Stomach smooth muscle (tissue), 2 donors: ENCODE data around the gene SPINT2.
A peak's percentile ranks its signal among the peaks of the same experiment; 100 is the strongest.

ENCODE experiments used
- H3K27ac ChIP-seq: one replicate; pipeline ENCODE4 v1.7.0; 2013; ENCODE audit warnings: mild to moderate bottlenecking, low read length, inconsistent platforms
- H3K27me3 ChIP-seq, 2 donors: one replicate each; pipeline ENCODE4 v1.7.0; 2013; ENCODE audit warnings: low read length in 2 of 2; ENCODE audit not compliant: insufficient read depth in 2 of 2, control insufficient read depth in 1 of 2
- H3K36me3 ChIP-seq, 2 donors: one replicate each; pipeline ENCODE4 v1.7.0; 2013; ENCODE audit warnings: low read length in 2 of 2; ENCODE audit not compliant: control insufficient read depth in 2 of 2, insufficient read depth in 2 of 2
- H3K4me1 ChIP-seq: one replicate; pipeline ENCODE4 v1.7.0; 2013; ENCODE audit warnings: low read length; ENCODE audit not compliant: control insufficient read depth, insufficient read depth
- H3K4me3 ChIP-seq, 2 donors: one replicate each; pipeline ENCODE4 v1.7.0; 2013; ENCODE audit warnings: low read length in 2 of 2
- H3K9ac ChIP-seq, 2 donors: one replicate each; pipeline ENCODE4 v1.7.0; 2013; ENCODE audit warnings: low read length in 2 of 2, mild to moderate bottlenecking in 1 of 2
- H3K9me3 ChIP-seq, 2 donors: one replicate each; pipeline ENCODE4 v1.7.0; 2013; ENCODE audit warnings: low read length in 2 of 2; ENCODE audit not compliant: control insufficient read depth in 2 of 2
- donor health status: healthy.
- donor health status: Pancreatic carcinoma.

Gene SPINT2

DNA sequence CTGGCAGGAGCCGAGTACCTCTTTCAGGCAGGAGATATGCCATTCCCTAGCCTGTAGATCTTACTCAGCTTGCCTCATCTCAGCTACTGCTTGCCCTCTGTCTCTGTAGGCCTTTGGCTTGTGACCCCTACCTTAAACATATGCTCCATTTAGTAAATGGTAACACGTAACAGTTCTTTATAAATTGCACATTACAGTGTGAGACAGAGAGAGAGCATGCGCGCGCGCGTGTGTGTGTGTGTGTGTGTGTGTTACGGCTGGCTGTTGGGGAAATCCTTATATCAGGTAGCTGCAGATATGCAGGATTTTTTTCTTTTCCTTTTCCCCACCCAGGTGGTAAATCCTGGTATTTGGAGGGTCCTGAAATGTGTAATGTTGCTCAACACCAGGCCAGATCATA is 4.2 kb downstream of the SPINT2 start:
- H3K36me3 ChIP-seq = no peaks in the 10 kb centered on the region
- H3K4me1 ChIP-seq = peaks cover 15% of the 10 kb centered on the region
- no peak overlapping the region for H3K4me3 ChIP-seq
- no peak overlapping the region for H3K9ac ChIP-seq
- H3K27me3 ChIP-seq = peaks cover 7 to 14% of the 10 kb centered on the region in 2 donors
- H3K27ac ChIP-seq = no peak overlapping the region
- no peaks in the 10 kb centered on the region for H3K9me3 ChIP-seq

DNA sequence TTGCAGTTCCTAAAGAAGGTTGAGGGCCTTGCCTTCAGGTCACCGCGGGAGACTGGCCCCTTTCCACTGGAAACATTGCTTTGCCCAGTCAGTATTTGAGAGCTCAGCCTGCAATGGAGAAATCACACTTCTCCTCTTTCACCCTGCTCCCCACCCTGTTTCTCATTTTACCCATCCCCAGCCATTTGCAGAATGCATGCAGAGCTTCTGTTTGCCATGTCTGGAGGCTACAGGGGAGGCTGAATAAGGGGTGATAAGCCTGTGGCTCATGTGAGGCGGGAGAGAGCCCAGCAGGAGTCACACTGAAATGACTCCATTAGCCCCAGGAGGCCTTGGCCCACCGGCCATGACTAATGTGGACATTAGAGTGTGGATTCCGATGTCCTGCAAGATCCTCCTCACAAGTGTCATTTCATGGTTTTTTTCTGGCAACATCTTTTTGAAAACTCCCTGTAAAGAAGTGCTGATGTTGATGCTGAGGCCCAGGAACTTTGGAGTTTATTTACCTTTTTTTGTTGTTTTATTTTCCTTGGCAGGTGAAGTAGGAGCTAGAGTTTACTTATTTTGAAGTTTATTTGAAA is 6.3 kb downstream of the SPINT2 start:
- H3K9ac ChIP-seq = no peak overlapping the region
- H3K27ac ChIP-seq = no peak overlapping the region
- no peaks in the 10 kb centered on the region for H3K4me1 ChIP-seq

DNA sequence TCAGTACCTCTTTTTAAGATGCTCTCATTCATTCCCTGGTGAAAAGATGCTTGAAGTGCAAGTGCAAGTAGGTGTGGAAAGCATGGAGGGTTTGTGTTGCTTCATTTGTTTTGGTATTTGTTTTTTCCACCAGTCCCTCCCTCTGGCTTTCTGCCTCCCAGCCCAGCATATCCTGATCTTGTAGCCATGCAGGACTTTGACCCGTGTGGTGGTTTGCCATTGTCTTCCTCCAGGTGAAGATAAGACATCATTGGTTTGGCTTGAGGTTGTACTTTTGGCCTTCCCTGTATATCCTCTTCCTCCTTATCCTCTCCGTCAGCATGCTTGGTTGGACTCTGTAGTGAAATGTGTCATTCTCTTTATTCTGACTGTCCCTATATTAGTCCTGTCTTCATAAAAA is 9.1 kb downstream of the SPINT2 start:
- Histone ChIP-seq H3K4me1 (peaks cover 11% of the 10 kb centered on the region), H3K27ac (no peak overlapping the region), H3K4me3 (no peak overlapping the region), H3K9me3 (no peaks in the 10 kb centered on the region), H3K36me3 (no peaks in the 10 kb centered on the region), H3K9ac (no peak overlapping the region), H3K27me3 (no peaks in the 10 kb centered on the region)

More for the DNA sequence above, 6.3 kb downstream of the SPINT2 start:
- no peaks in the 10 kb centered on the region for H3K27me3 ChIP-seq
- no peaks in the 10 kb centered on the region for H3K9me3 ChIP-seq
- H3K36me3 ChIP-seq = no peaks in the 10 kb centered on the region
- H3K4me3 ChIP-seq = no peak overlapping the region

- H3K4me3 ChIP-seq = no peak overlapping the region
- H3K4me1 ChIP-seq = peaks cover 11% of the 10 kb centered on the region
- H3K27ac ChIP-seq = no peak overlapping the region
- no peaks in the 10 kb centered on the region for H3K36me3 ChIP-seq
- H3K27me3 ChIP-seq = no peaks in the 10 kb centered on the region
- no peaks in the 10 kb centered on the region for H3K9me3 ChIP-seq
- H3K9ac ChIP-seq = no peak overlapping the region
These were observed 10.4 kb downstream of the SPINT2 start for GRCh38 chr19:38274739-38275138.

- Histone ChIP-seq H3K36me3 (no peaks in the 10 kb centered on the region), H3K27me3 (no peaks in the 10 kb centered on the region), H3K9ac (no peak overlapping the region), H3K27ac (peak overlapping the region; percentile 62), H3K9me3 (no peaks in the 10 kb centered on the region), H3K4me3 (no peak overlapping the region), H3K4me1 (peaks cover 11% of the 10 kb centered on the region)
These were observed 12.7 kb downstream of the SPINT2 start for GRCh38 chr19:38276942-38277517.

DNA sequence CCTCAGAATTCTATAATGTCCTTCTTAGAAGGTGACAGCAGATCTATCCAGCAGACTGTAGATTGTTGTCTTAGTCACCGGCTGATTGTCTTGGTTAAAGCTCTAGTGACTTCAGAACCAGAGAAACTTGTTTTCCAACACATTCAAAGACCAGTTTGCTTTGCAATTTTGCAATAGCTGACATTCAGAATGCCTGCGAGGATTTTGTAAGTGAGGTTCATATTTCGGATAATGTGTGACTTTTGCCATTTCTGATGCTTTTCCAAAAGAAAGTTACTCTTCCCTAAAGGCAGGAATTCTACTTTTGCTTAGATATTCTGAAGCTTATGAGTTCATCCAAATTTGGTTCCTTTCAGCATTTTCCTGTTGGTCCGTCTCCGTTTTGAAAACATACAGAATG is 13.2 kb downstream of the SPINT2 start:
- Histone ChIP-seq H3K4me3 (no peak overlapping the region), H3K9me3 (no peaks in the 10 kb centered on the region), H3K27me3 (no peaks in the 10 kb centered on the region), H3K27ac (peak overlapping the region; percentile 62), H3K36me3 (no peaks in the 10 kb centered on the region), H3K4me1 (peaks cover 11% of the 10 kb centered on the region), H3K9ac (peak overlapping the region in 1 of 2 donors; percentile 20)

DNA sequence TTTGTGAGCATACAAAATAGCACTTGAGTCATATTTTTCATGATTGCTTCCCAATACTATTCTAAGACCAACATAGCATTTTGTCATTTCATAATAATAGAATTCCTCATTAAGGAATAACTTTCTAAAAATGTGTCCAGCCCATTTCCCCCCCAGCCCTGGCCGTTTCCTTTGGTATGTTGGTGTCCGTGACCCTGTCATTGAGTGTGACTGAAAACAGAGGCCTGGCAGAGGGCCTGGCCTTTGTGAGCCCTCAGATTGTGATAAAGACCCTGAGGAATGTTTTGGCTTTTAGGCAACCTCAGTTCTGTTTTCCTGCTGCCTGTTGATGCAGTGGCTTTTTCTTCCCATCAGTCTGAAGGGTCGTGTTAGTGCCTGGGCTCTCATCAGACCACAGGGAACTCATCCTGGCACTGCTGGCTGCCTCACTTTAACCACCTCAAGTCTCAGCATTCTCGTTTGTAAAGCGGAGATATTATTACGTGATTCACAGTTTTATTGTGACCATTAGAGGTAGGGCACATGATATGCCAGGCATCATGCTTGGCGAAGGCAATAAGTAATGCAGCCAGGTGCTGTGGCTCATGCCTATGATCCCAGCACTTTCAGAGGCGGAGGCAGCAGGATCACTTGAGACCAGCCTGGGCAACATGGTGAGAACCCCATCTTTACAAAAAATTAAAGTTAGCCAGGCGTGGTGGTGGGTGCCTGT is 13.8 kb downstream of the SPINT2 start:
- Histone ChIP-seq H3K27me3 (no peaks in the 10 kb centered on the region), H3K9me3 (no peaks in the 10 kb centered on the region), H3K36me3 (no peaks in the 10 kb centered on the region), H3K4me3 (no peak overlapping the region), H3K4me1 (peaks cover 11% of the 10 kb centered on the region), H3K27ac (peak overlapping the region; percentile 62), H3K9ac (peak overlapping the region; percentile 20 to 47)

DNA sequence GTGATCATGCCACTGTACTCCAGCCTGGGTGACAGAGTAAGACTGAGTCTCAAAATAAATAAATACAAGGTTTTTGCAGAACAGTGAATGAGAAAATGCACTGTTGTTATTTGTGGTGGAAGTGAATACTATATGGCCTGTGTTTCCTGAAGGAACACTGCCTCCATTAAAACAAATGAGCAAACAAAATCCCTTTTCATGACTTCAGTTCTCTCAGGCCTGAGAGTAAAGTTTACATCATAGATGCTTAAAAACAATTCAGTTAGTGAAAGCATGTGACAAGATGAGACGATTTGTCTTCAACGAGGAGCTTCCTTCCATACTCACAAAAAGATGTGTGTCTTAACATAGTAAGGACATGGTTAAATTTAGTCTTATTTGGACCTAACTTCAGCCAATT is 14.4 kb downstream of the SPINT2 start:
- peaks cover 11% of the 10 kb centered on the region for H3K4me1 ChIP-seq
- no peak overlapping the region for H3K4me3 ChIP-seq
- no peak overlapping the region for H3K9ac ChIP-seq
- no peaks in the 10 kb centered on the region for H3K27me3 ChIP-seq
- no peaks in the 10 kb centered on the region for H3K9me3 ChIP-seq
- peak overlapping the region; percentile 62 for H3K27ac ChIP-seq
- H3K36me3 ChIP-seq = no peaks in the 10 kb centered on the region

GRCh38 chr19:38280030-38280921 is 15.9 kb downstream of the SPINT2 start:
- H3K9ac ChIP-seq = no peak overlapping the region

GRCh38 chr19:38281811-38282566 is 17.6 kb downstream of the SPINT2 start:
- Histone ChIP-seq H3K9ac (no peak overlapping the region), H3K36me3 (no peaks in the 10 kb centered on the region), H3K9me3 (no peaks in the 10 kb centered on the region), H3K27ac (no peak overlapping the region), H3K4me3 (no peak overlapping the region), H3K4me1 (peaks cover 9% of the 10 kb centered on the region), H3K27me3 (no peaks in the 10 kb centered on the region)

More at GRCh38 chr19:38280030-38280921, 15.9 kb downstream of the SPINT2 start:
- Histone ChIP-seq H3K4me3 (no peak overlapping the region), H3K4me1 (peaks cover 11% of the 10 kb centered on the region), H3K36me3 (no peaks in the 10 kb centered on the region), H3K27me3 (no peaks in the 10 kb centered on the region), H3K9me3 (no peaks in the 10 kb centered on the region), H3K27ac (no peak overlapping the region)
